Suppressor macrophage treated with lipopolysaccharide for 1 hour (primary cell): ENCODE measurements around the gene PRPH.

ENCODE experiments used
- DNase-seq, 3 donors: peaks; one replicate each; pipeline ENCODE4 v3.0.0-alpha.2; 2020 to 2022

Gene PRPH

GRCh38 chr12:49334226-49334625 lies 39.3 kb downstream of the PRPH start:
- no peak for DNase-seq

GRCh38 chr12:49334681-49335080 lies 39.7 kb downstream of the PRPH start:
- no peak for DNase-seq

GRCh38 chr12:49335118-49335954 lies 40.4 kb downstream of the PRPH start:
- no peak for DNase-seq

GRCh38 chr12:49335955-49336644 lies 41.2 kb downstream of the PRPH start:
- no peak for DNase-seq

GRCh38 chr12:49336645-49337584 lies 42.0 kb downstream of the PRPH start, which contains the start of gene C1QL4:
C1QL4 (minus strand) TSS chr12:49337188; CDS start chr12:49336477, 711 bp downstream.
- DNase-seq, result peak; percentile 78 to 94 (median 85)

GRCh38 chr12:49338830-49339463 lies 44.0 kb downstream of the PRPH start:
- no peak for DNase-seq

GRCh38 chr12:49339464-49339861 lies 44.5 kb downstream of the PRPH start:
- DNase-seq, result no peak

- DNase-seq, result no peak
Measured at GRCh38 chr12:49340095-49340870, 45.3 kb downstream of the PRPH start.

- DNase-seq, result no peak
Measured at GRCh38 chr12:49340971-49341776, 46.2 kb downstream of the PRPH start.

GRCh38 chr12:49341777-49342065 lies 46.8 kb downstream of the PRPH start:
- DNase-seq, result no peak

- peak; percentile 79 to 91 (median 81) for DNase-seq
Measured at GRCh38 chr12:49342066-49342913, 47.3 kb downstream of the PRPH start.

- no peak for DNase-seq
Measured at GRCh38 chr12:49342914-49343731, 48.2 kb downstream of the PRPH start.

- no peak for DNase-seq
Measured at GRCh38 chr12:49344486-49345050, 49.6 kb downstream of the PRPH start.

GRCh38 chr12:49345051-49345824 lies 50.3 kb downstream of the PRPH start:
- DNase-seq, result peak in 1 of 3 donors; percentile 55

- DNase-seq, result peak in 1 of 3 donors; percentile 36
Measured at GRCh38 chr12:49345825-49346658, 51.1 kb downstream of the PRPH start.

GRCh38 chr12:49346659-49347310 lies 51.8 kb downstream of the PRPH start, which contains the start of gene DNAJC22:
DNAJC22 (plus strand) TSS chr12:49346888; CDS start chr12:49348873, 1,985 bp downstream.
- DNase-seq, result peak in 1 of 3 donors; percentile 46
